Activated naive CD4-positive, alpha-beta T cell treated with Interleukin-2 at 50 U/mL for 16 hours (primary cell): ENCODE measurements around the gene RDH16.

Experiments used
- DNase-seq: peaks from one replicate; pipeline ENCODE4 v3.0.0-alpha.2; 2020

Gene RDH16

GRCh38 chr12:56957229-56958052, at the start of gene RDH16:
TSS of gene RDH16 (minus strand) at chr12:56957608. CDS start at chr12:56957462, 146 bp downstream.
- no peak for DNase-seq

GRCh38 chr12:57006809-57007475, 49.5 kb upstream of the RDH16 start:
- peak; percentile 12 for DNase-seq

GRCh38 chr12:57005980-57006808, 48.8 kb upstream of the RDH16 start, which contains the start of gene ZBTB39:
TSS of gene ZBTB39 (minus strand) at chr12:57006546. CDS start at chr12:57004917, 1,629 bp downstream.
- DNase-seq = peak; percentile 70

GRCh38 chr12:57004651-57005050, 47.2 kb upstream of the RDH16 start:
- DNase-seq = no peak

GRCh38 chr12:57003395-57003794, 46.0 kb upstream of the RDH16 start:
- DNase-seq = no peak

GRCh38 chr12:57001448-57001906, 44.1 kb upstream of the RDH16 start:
- DNase-seq = peak; percentile 77

- DNase-seq = no peak
Observed at GRCh38 chr12:57000393-57000792, 43.0 kb upstream of the RDH16 start.

- DNase-seq = no peak
Observed at GRCh38 chr12:56999456-56999855, 42.0 kb upstream of the RDH16 start.

GRCh38 chr12:56998981-56999380, 41.6 kb upstream of the RDH16 start:
- peak; percentile 55 for DNase-seq

- no peak for DNase-seq
Observed at GRCh38 chr12:56998316-56998715, 40.9 kb upstream of the RDH16 start.

- DNase-seq = no peak
Observed at GRCh38 chr12:56996793-56997545, 39.6 kb upstream of the RDH16 start.

GRCh38 chr12:56995930-56996496, 38.6 kb upstream of the RDH16 start:
- no peak for DNase-seq

- no peak for DNase-seq
Observed at GRCh38 chr12:56995201-56995929, 38.0 kb upstream of the RDH16 start.

- no peak for DNase-seq
Observed at GRCh38 chr12:56994231-56994746, 36.9 kb upstream of the RDH16 start.

GRCh38 chr12:56993346-56993745, 35.9 kb upstream of the RDH16 start:
- DNase-seq = no peak

- DNase-seq = no peak
Observed at GRCh38 chr12:56991319-56992246, 34.2 kb upstream of the RDH16 start.

- no peak for DNase-seq
Observed at GRCh38 chr12:56990648-56991318, 33.4 kb upstream of the RDH16 start.

GRCh38 chr12:56989861-56990610, 32.6 kb upstream of the RDH16 start:
- DNase-seq = no peak
